ENCODE data around the gene KDM4C.
"Not testable (repeated sequence)": the region's sequence is repeated elsewhere in the genome, so short reads cannot be mapped to it uniquely, and the experiment has no call there.

DNA sequence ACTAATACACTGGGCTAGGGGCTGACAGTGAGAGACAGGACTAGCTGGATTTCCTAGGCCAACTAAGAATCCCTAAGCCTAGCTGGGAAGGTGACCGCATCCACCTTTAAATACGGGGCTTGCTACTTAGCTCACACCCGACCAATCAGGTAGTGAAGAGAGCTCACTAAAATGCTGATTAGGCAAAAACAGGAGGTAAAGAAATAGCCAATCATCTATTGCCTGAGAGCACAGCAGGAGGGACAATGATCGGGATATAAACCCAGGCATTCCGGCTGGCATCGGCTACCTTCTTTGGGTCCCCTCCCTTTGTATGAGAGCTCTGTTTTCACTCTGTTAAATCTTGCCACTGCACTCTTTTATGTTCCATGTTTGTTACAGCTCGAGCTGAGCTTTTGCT lies 425.4 kb downstream of the KDM4C start:
- TF ChIP-seq, protein P1, sequence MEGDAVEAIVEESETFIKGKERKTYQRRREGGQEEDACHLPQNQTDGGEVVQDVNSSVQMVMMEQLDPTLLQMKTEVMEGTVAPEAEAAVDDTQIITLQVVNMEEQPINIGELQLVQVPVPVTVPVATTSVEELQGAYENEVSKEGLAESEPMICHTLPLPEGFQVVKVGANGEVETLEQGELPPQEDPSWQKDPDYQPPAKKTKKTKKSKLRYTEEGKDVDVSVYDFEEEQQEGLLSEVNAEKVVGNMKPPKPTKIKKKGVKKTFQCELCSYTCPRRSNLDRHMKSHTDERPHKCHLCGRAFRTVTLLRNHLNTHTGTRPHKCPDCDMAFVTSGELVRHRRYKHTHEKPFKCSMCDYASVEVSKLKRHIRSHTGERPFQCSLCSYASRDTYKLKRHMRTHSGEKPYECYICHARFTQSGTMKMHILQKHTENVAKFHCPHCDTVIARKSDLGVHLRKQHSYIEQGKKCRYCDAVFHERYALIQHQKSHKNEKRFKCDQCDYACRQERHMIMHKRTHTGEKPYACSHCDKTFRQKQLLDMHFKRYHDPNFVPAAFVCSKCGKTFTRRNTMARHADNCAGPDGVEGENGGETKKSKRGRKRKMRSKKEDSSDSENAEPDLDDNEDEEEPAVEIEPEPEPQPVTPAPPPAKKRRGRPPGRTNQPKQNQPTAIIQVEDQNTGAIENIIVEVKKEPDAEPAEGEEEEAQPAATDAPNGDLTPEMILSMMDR (conservative IDR thresholded peaks at IDR 0.05 in 1 of 2, IDR thresholded peaks at IDR 0.05 in 1 of 2; ENCODE audit: low read depth in 1 of 2, low read length in 2 of 2), result not testable (repeated sequence)
- TF ChIP-seq EZH2 (IDR thresholded peaks at IDR 0.05; ENCODE audit: low read length, missing control alignments), result not testable (repeated sequence)
